HG03280 (cell line): Measurements from ENCODE around the gene VPS52.
"Not testable (repeated sequence)": the region's sequence is repeated elsewhere in the genome, so short reads cannot be mapped to it uniquely, and the experiment has no call there.

Experiments
- ATAC-seq: cut with Tn5 transposase; IDR thresholded peaks from one replicate; pipeline ENCODE4 v1.9.1; 2021; ENCODE audit warnings: mild to moderate bottlenecking, moderate library complexity; ENCODE audit not compliant: unreplicated experiment

VPS52 gene

GRCh38 chr6:33304216-33304615, 32.5 kb upstream of the VPS52 start:
- ATAC-seq, result no peak

DNA sequence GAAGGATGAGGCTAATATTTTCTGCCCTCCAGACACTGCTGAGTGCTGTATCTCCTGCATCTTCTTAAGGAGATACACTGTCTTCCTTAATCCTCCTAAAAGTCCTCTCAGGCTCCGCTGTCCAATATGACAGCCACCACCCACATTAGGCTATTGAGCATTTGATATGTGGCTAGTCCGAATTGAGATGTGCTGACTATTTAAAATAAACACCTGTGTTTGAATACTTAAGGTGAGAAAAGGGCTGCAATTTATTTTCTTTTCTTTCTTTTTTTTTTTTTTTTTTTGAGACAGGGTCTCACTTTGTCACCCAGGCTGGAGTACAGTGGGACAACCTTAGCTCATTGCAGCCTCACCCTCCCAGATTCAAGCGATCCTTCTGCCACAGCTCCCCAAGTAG, 30.2 kb upstream of the VPS52 start:
- no peak for ATAC-seq

DNA sequence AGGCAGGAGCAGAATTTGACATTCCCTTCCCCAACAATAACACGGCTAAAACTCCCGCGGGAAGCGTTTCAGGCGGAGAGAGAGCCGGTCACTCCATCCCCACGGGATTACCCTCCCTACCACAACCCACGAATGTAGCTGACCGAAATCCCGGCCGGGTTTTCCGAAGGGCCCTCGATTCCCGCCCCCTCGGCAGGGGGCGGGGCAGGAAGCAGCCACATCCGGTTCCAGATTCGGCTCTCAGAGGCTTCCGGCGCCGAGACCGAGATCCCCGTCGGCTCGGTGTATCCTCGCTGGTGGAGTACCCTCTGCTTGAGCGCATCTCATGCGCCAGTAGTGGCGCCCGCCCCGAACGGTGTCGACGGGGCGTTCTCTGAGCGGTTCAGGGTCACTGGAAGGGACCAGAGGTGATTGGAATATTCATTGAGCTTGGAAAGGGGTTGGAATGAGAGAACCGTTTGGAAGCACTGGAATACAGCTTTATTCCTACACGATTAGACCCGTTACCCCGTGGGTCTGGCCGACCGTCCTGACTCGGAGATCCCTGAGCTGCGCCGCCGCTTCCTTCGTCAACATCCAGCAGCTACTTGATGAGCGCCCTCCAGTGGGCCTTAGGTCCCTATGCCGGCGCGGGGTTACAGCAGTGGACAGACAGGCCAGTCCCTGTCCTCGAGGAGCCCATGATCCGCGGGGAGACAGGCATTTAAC, 27.7 kb upstream of the VPS52 start:
- peak; percentile 66 for ATAC-seq

DNA sequence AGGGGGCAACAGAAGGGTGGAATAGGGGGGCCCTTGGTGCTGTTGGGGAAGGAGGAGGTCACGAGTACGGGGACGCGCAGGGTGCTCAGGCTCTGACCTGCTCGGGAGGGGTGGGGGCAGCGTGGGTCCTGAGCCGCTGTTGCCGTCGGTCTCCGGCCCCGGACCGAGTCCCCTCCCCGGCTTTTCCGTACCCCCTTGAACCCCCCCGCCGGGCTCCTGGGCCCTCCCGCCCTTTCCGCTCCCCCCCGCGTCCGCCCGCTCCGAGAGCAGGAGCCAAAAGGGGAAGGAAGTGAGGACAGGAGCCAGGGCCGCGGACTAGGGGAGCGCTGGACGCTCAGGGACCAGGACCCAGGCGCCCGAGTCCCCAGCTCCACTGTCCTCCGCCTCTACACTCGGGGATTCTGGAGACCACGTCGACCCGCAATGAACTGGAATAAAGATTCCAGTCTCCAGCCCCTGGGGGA, 27.1 kb upstream of the VPS52 start, which contains the start of gene RGL2:
RGL2 (minus strand) TSS at position 170 of the 464 bp plus-strand sequence. CDS start 332 bp downstream, outside the sequence.
- peak; percentile 28 for ATAC-seq

GRCh38 chr6:33297956-33298772, 26.5 kb upstream of the VPS52 start:
- no peak for ATAC-seq

GRCh38 chr6:33297406-33297955, 25.8 kb upstream of the VPS52 start:
- no peak for ATAC-seq

- no peak for ATAC-seq
Measured at GRCh38 chr6:33296797-33297405, 25.2 kb upstream of the VPS52 start.

- no peak for ATAC-seq
Measured at GRCh38 chr6:33295621-33296369, 24.1 kb upstream of the VPS52 start.

DNA sequence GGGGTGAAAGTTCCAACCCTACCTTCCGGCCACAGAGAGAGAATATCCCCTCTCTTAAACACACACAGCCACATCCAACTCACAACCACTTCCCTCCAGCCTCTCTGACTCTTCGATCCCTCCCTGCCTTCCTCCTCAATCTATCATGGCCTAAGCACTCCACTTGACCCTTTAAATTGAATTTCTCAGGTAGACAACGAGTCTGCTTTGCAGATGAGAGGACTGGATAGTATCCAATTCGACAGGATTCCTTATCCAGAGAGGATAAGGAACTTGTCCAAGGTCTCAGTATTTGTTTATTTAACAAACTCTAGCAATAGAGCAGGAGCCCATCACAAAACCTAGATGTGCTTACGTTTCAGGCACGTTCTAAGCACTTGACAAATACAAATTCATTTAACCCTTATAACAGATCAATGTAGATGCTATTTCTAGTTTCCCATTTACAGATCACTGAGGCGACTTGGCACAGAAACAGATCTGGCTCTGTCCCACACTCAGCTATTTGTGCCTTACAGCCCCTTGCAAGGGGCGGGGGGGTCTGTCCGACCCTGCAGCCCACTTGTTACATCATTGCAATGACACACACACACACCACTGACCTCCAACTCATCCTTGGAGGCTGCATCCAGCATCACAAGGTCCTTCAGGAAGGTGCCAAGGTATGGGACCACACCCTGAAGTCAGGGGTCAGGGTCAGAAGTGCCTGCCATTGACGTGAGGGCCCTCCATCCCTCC, 22.6 kb upstream of the VPS52 start:
- no peak for ATAC-seq

- no peak for ATAC-seq
Measured at GRCh38 chr6:33292996-33293682, 21.5 kb upstream of the VPS52 start.

DNA sequence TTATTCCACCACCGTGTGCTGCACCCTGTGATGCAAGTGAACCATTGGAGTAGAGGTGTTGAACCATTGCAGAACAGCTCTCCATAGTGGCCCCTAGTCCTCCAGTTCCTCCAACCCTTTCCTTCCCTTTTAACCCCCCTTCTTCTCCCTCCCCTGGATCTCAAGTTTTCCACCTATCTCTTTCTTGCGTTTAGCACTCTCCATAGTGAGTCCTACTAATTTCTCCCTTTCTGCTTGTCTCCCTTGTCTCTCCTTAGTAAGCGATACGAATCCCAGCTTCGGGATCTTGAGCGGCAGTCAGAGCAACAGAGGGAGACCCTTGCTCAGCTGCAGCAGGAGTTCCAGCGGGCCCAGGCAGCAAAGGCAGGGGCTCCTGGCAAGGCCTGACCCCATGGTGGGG, 18.8 kb upstream of the VPS52 start:
- no peak for ATAC-seq

GRCh38 chr6:33289784-33290315, 18.2 kb upstream of the VPS52 start:
- ATAC-seq, result no peak

- peak; percentile 87 for ATAC-seq
Measured at GRCh38 chr6:33288921-33289783, 17.5 kb upstream of the VPS52 start, which contains the start of the genes PFDN6 and WDR46. TSS of gene PFDN6 (plus strand) at chr6:33289601. CDS start at chr6:33289857, 256 bp downstream. TSS of gene WDR46 (minus strand) at chr6:33289239. CDS start at chr6:33289170, 69 bp downstream.

- no peak for ATAC-seq
Measured at GRCh38 chr6:33288141-33288920, 16.7 kb upstream of the VPS52 start.

GRCh38 chr6:33286946-33287914, 15.6 kb upstream of the VPS52 start:
- ATAC-seq, result no peak

GRCh38 chr6:33285214-33285613, 13.5 kb upstream of the VPS52 start:
- ATAC-seq, result not testable (repeated sequence)
